Heart left ventricle (tissue), 13 donors: ENCODE measurements around the gene PRPF8.
"Not testable (repeated sequence)": the region's sequence is repeated elsewhere in the genome, so short reads cannot be mapped to it uniquely, and the experiment has no call there.

Source experiments
- CTCF ChIP-seq, 12 donors: fragments of 200-600 bp; sonication (generic) in 4 of 12; IDR thresholded peaks; one replicate each; pipeline versions ENCODE4 v1.5.0 to v1.8.0; 2018 to 2022; ENCODE audit warnings: antibody characterized with exemption in 12 of 12, mild to moderate bottlenecking in 5 of 12
- POLR2A ChIP-seq, 2 donors: fragments of 450-650 bp; IDR thresholded peaks; one replicate each; pipeline ENCODE4 v1.6.1; 2017; ENCODE audit warnings: antibody characterized with exemption in 2 of 2, mild to moderate bottlenecking in 2 of 2, moderate library complexity in 2 of 2
- donor health status: ischemic (EF 13 %, LVEDD 7.1; RV severe dilation, severe dysfunction).
- donor health status: DM: no; HTN: yes; CAD: no.
- donor health status: DM: no; HTN: no; CAD: no.
- donor health status: ischemic (EF 25% LVEDD 6.9; RV normal size, moderate dysfunction).
- donor health status: ischemic (EF 25% LVEDD 5.7; RV mildly dilated, moderate dysfunction).
- donor health status: ischemic (EF 35%, LVEDD 5.7; RV mildly dilated, moderate dysfunction).
- donor health status: nonischemic (EF 11% LVEDD 7.7; RV severe dilation, severe dysfunction).
- donor health status: DM: yes; HTN: yes; CAD: no.
- donor health status: PGD.
- donor health status: ischemic (EF 29% LVEDD 5.4; RV normal size, mild dysfunction).
- donor health status: nonischemic (EF 23%, LVEDD 6.1; RV moderate dilation, normal function).

DNA sequence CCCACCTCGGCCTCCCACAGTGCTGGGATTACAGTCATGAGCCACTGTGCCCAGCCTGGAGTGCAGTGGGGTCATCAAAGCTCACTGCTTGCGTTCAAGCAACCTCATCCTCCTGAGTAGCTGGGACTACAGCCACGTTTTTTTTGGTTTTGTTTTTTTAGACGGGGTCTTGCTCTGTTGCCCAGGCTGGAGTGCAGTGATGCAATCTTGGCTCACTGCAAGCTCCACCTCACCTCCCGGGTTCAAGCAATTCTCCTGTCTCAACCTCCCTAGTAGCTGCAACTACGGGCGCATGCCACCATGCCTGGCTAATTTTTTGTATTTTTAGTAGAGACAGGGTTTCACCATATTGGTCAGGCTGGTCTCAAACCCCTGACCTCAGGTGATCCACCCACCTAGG, 31.9 kb downstream of the PRPF8 start:
- TF ChIP-seq CTCF, POLR2A (IDR thresholded peaks at IDR 0.05): not testable (repeated sequence)
